PC-3 (cell line): ENCODE measurements around the gene AMPD1. TPM values are rescaled to one million over a fixed set of nuclear protein-coding genes. Genes with fewer than 3 reads are reported as not detected.

Experiments
- ATAC-seq: fragments of 200-7000 bp; cut with Tn5 transposase; 2 replicates; pipeline ENCODE4 v1.9.1; 2020; ENCODE audit warnings: mild to moderate bottlenecking, moderate library complexity
- BruUV-seq: library from RNA; stranded (reverse); fragments of 400-500 nt; replicated peaks from 2 replicates; lab custom pipeline; 2021; lab: Mats Ljungman, UMichigan
- CTCF ChIA-PET: fragments of 300-600 bp; sonication (Branson Sonifier 250); formaldehyde crosslinking; loops from one replicate; lab custom pipeline; 2022; ENCODE audit warnings: antibody characterized with exemption; lab: Charles Lee
- POLR2A ChIA-PET: fragments of 300-600 bp; sonication (Branson Sonifier 250); formaldehyde crosslinking; loops from one replicate; lab custom pipeline; 2022; ENCODE audit warnings: antibody characterized with exemption; ENCODE audit not compliant: unreplicated experiment; lab: Charles Lee
- DNase-seq: peaks from one replicate; pipeline ENCODE4 v3.0.0-alpha.2; 2015
- H2AFZ ChIP-seq: fragments of 300-600 bp; sonication (generic); 2 replicates; pipeline ENCODE4 v1.6.0; 2016; ENCODE audit warnings: antibody characterized with exemption, low read length
- H3F3A ChIP-seq: fragments of 300-600 bp; sonication (generic); one replicate; pipeline ENCODE4 v1.6.0; 2017; ENCODE audit warnings: antibody characterized with exemption, low read length, control low read depth, mild to moderate bottlenecking; ENCODE audit not compliant: unreplicated experiment
- H3K27ac ChIP-seq: fragments of 300-600 bp; sonication (generic); 2 replicates; pipeline ENCODE4 v1.5.1; 2016; ENCODE audit warnings: mild to moderate bottlenecking, low read length
- H3K27me3 ChIP-seq: fragments of 300-600 bp; sonication (generic); 2 replicates; pipeline ENCODE4 v1.6.1; 2016; ENCODE audit warnings: low read length, mixed read lengths
- H3K36me3 ChIP-seq: fragments of 300-600 bp; sonication (generic); 2 replicates; pipeline ENCODE4 v1.6.1; 2016; ENCODE audit warnings: low read depth, mixed run types, low read length, mixed read lengths
- H3K4me1 ChIP-seq: fragments of 300-600 bp; sonication (generic); 2 replicates; pipeline ENCODE4 v1.5.1; 2016; ENCODE audit warnings: low read length; ENCODE audit not compliant: insufficient read depth
- H3K4me2 ChIP-seq: fragments of 300-600 bp; sonication (generic); 2 replicates; pipeline ENCODE4 v1.6.0; 2016; ENCODE audit warnings: low read length
- H3K4me3 ChIP-seq: fragments of 300-600 bp; sonication (generic); 2 replicates; pipeline ENCODE4 v1.5.1; 2016; ENCODE audit warnings: mild to moderate bottlenecking, low read length, mixed read lengths
- H3K79me2 ChIP-seq: fragments of 300-600 bp; sonication (generic); 2 replicates; pipeline ENCODE4 v1.6.1; 2017; ENCODE audit warnings: low read length, mixed read lengths
- H3K9ac ChIP-seq: fragments of 300-600 bp; sonication (generic); 2 replicates; pipeline ENCODE4 v1.6.0; 2016; ENCODE audit warnings: mild to moderate bottlenecking, low read length
- H3K9me2 ChIP-seq: fragments of 300-600 bp; sonication (generic); replicated peaks from 2 replicates; pipeline ENCODE4 v1.6.1; 2016; ENCODE audit warnings: mixed run types, low read length, mixed read lengths
- H3K9me3 ChIP-seq: fragments of 300-600 bp; sonication (generic); 2 replicates; pipeline ENCODE4 v1.6.1; 2016; ENCODE audit warnings: low read length, mixed read lengths
- H4K20me1 ChIP-seq: fragments of 300-600 bp; sonication (generic); 2 replicates; pipeline ENCODE4 v1.6.1; 2016; ENCODE audit warnings: low read length, mixed read lengths
- CTCF ChIP-seq: fragments of 300-600 bp; sonication (generic); conservative IDR thresholded peaks from 2 replicates; pipeline ENCODE4 v1.5.1; 2017; ENCODE audit warnings: antibody characterized with exemption, low read depth, mild to moderate bottlenecking, low read length
- EZH2 ChIP-seq: fragments of 300-600 bp; sonication (generic); IDR thresholded peaks from one replicate; pipeline ENCODE4 v1.6.1; 2017; ENCODE audit warnings: antibody characterized with exemption, mild to moderate bottlenecking, low read length; ENCODE audit not compliant: unreplicated experiment
- EZH2phosphoT487 ChIP-seq: fragments of 300-600 bp; sonication (generic); IDR thresholded peaks from 2 replicates; pipeline ENCODE4 v1.6.1; 2018; ENCODE audit warnings: mild to moderate bottlenecking, antibody characterized with exemption, low read length, borderline replicate concordance
- intact Hi-C: fragments of 100-400 bp; cut with micrococcal nuclease; formaldehyde crosslinking; loops from 2 replicates; pipeline ENCODE4 v1.9.0; 2023
- total RNA-seq: library from RNA; depleted of rRNA; stranded (reverse); fragments of >200 nt; gene quantifications from 2 replicates; pipeline ENCODE4 v1.2.3, GENCODE V29; 2014

AMPD1 gene
- total RNA-seq, 1 experiment from 2014 or later: not detected

GRCh38 chr1:114712977-114713376 is 17.6 kb upstream of the AMPD1 start:
- TF ChIP-seq EZH2 (no peak), EZH2phosphoT487 (no peak), CTCF (no peak)
- H4K20me1 ChIP-seq: 0 out of 2 replicates have a peak, but pooled peaks cover 4% of the 10 kb centered on the region
- H3K4me1 ChIP-seq: no peaks in the 10 kb centered on the region
- no peaks in the 10 kb centered on the region for H3K9me2 ChIP-seq
- peaks cover 63% of the 10 kb centered on the region for H3K36me3 ChIP-seq
- ChIA-PET POLR2A (no interaction called here), CTCF (no interaction called here)
- no peak overlapping the region for H3K9ac ChIP-seq
- peaks cover 15% of the 10 kb centered on the region for H3K79me2 ChIP-seq
- no peak overlapping the region for H2AFZ ChIP-seq
- intact Hi-C loops: no loop called here
- H3K4me3 ChIP-seq: no peak overlapping the region
- BruUV-seq: no TSS peak
- no peaks in the 10 kb centered on the region for H3F3A ChIP-seq
- no peaks in the 10 kb centered on the region for H3K9me3 ChIP-seq
- no peaks in the 10 kb centered on the region for H3K27me3 ChIP-seq
- H3K27ac ChIP-seq: no peak overlapping the region
- no peak overlapping the region for H3K4me2 ChIP-seq
- ATAC-seq: no peak
- DNase-seq: no peak

- Histone ChIP-seq H3K27ac (no peak overlapping the region), H4K20me1 (no peaks in the 10 kb centered on the region), H3K79me2 (peaks cover 3% of the 10 kb centered on the region), H3K9me2 (no peaks in the 10 kb centered on the region), H3K4me1 (no peaks in the 10 kb centered on the region), H3K27me3 (no peaks in the 10 kb centered on the region), H3F3A (no peaks in the 10 kb centered on the region), H3K4me3 (no peak overlapping the region), H2AFZ (no peak overlapping the region), H3K9ac (no peak overlapping the region), H3K9me3 (no peaks in the 10 kb centered on the region), H3K4me2 (no peak overlapping the region), H3K36me3 (peaks cover 63% of the 10 kb centered on the region; the same call in 1 of the 2 replicates)
- TF ChIP-seq EZH2: no peak
- no peak for TF ChIP-seq CTCF
- no peak for TF ChIP-seq EZH2phosphoT487
- CTCF ChIA-PET: no interaction called here
- ATAC-seq (no peak), DNase-seq (no peak)
- POLR2A ChIA-PET: interaction anchor here (0.7 kb wide), 1 partner anchor 45 kb away, joined by 8 read pairs; no protein-coding TSS in a partner anchor
- intact Hi-C loops: no loop called here
- no TSS peak for BruUV-seq
Measured at GRCh38 chr1:114710360-114710759, 15.0 kb upstream of the AMPD1 start.

GRCh38 chr1:114707604-114708003 is 12.3 kb upstream of the AMPD1 start:
- POLR2A ChIA-PET: no interaction called here
- H2AFZ ChIP-seq: no peak overlapping the region
- CTCF ChIA-PET: no interaction called here
- intact Hi-C loops: no loop called here
- H3K9ac ChIP-seq: no peak overlapping the region
- no peaks in the 10 kb centered on the region for H3K9me2 ChIP-seq
- H3K9me3 ChIP-seq: no peaks in the 10 kb centered on the region
- no peaks in the 10 kb centered on the region for H4K20me1 ChIP-seq
- H3K4me3 ChIP-seq: no peak overlapping the region
- DNase-seq (no peak), ATAC-seq (no peak)
- H3K4me1 ChIP-seq: no peaks in the 10 kb centered on the region
- peaks cover 46% of the 10 kb centered on the region; the same call in 1 of the 2 replicates for H3K36me3 ChIP-seq
- no peaks in the 10 kb centered on the region for H3K27me3 ChIP-seq
- H3K27ac ChIP-seq: no peak overlapping the region
- H3K4me2 ChIP-seq: no peak overlapping the region
- TSS peak; percentile 7 for BruUV-seq
- H3K79me2 ChIP-seq: no peaks in the 10 kb centered on the region
- TF ChIP-seq EZH2phosphoT487: no peak
- TF ChIP-seq CTCF: no peak
- TF ChIP-seq EZH2: no peak
- H3F3A ChIP-seq: no peaks in the 10 kb centered on the region
